Fibroblast of lung (primary cell): Measurements from ENCODE around the gene PRKCH. TPM values are rescaled to one million over a fixed set of nuclear protein-coding genes. Genes with fewer than 3 reads are reported as not detected.

Experiments used
- DNase-seq, 2 donors: peaks; one replicate each; pipeline versions ENCODE4 v3.0.0 to v3.0.0-alpha.2; 2010; ENCODE audit warnings: low read depth in 2 of 2
- H2AFZ ChIP-seq: 2 replicates; pipeline ENCODE4 v1.5.1; 2012; ENCODE audit warnings: low read length, control low read depth, inconsistent platforms
- H3K27ac ChIP-seq: 2 replicates; pipeline ENCODE4 v1.5.1; 2011; ENCODE audit warnings: low read length, control low read depth; ENCODE audit not compliant: insufficient read depth
- H3K27me3 ChIP-seq: 2 replicates; pipeline ENCODE4 v1.5.1; 2011; ENCODE audit warnings: mild to moderate bottlenecking, low read length; ENCODE audit not compliant: control insufficient read depth, insufficient read depth
- H3K36me3 ChIP-seq: 2 replicates; pipeline ENCODE4 v1.5.1; 2011; ENCODE audit warnings: low read length; ENCODE audit not compliant: control insufficient read depth, insufficient read depth
- H3K4me1 ChIP-seq: 2 replicates; pipeline ENCODE4 v1.5.1; 2011; ENCODE audit warnings: low read length; ENCODE audit not compliant: control insufficient read depth, insufficient read depth; ENCODE audit errors: extremely low read depth
- H3K4me2 ChIP-seq: 2 replicates; pipeline ENCODE4 v1.5.1; 2011; ENCODE audit warnings: low read length, control low read depth; ENCODE audit not compliant: insufficient read depth; ENCODE audit errors: extremely low read depth
- H3K4me3 ChIP-seq, 4 experiments: fragments of 200-600 bp in 1 of 4; sonication (generic) in 1 of 4; replicated peaks in 1 of 4; 2 replicates each; pipeline ENCODE4 v1.5.1; 2011 to 2016; ENCODE audit warnings: low read length in 4 of 4, low read depth in 3 of 4, mild to moderate bottlenecking in 3 of 4, control low read depth in 2 of 4, inconsistent platforms in 1 of 4, mixed read lengths in 1 of 4; ENCODE audit not compliant: insufficient read depth in 1 of 4; ENCODE audit errors: control extremely low read depth in 1 of 4
- H3K79me2 ChIP-seq: 2 replicates; pipeline ENCODE4 v1.5.1; 2012; ENCODE audit warnings: mild to moderate bottlenecking, low read length, inconsistent platforms; ENCODE audit not compliant: control insufficient read depth, insufficient read depth
- H3K9ac ChIP-seq: 2 replicates; pipeline ENCODE4 v1.5.1; 2011; ENCODE audit warnings: mild to moderate bottlenecking, low read length, control low read depth; ENCODE audit not compliant: insufficient read depth
- H3K9me3 ChIP-seq: 2 replicates; pipeline ENCODE4 v1.5.1; 2012; ENCODE audit warnings: low read depth, low read length; ENCODE audit not compliant: control insufficient read depth, insufficient read depth
- H4K20me1 ChIP-seq: 2 replicates; pipeline ENCODE4 v1.5.1; 2011; ENCODE audit warnings: low read length; ENCODE audit not compliant: control insufficient read depth, insufficient read depth; ENCODE audit errors: extremely low read depth
- EZH2 ChIP-seq: IDR thresholded peaks from 2 replicates; pipeline ENCODE4 v1.5.1; 2012; ENCODE audit warnings: low read length, control low read depth, mild to moderate bottlenecking; ENCODE audit errors: missing control alignments
- polyA plus RNA-seq, 2 donors: library from polyadenylated mRNA; depleted of rRNA in 1 of 2; stranded (reverse) in 1 of 2; unstranded in 1 of 2; fragments of >200 nt; gene quantifications; 2 replicates each; pipeline ENCODE4 v1.2.1, GENCODE V29; 2011 to 2012; ENCODE audit warnings: missing spikeins in 1 of 2
- total RNA-seq: library from RNA; depleted of rRNA; stranded (reverse); fragments of >200 nt; gene quantifications from 2 replicates; pipeline ENCODE4 v1.2.1, GENCODE V29; 2014
- TF ChIP-seq, protein P1 (sequence below), 2 donors: IDR thresholded peaks in 1 of 2; conservative IDR thresholded peaks in 1 of 2; 1 replicate in 1 of 2; 2 replicates in 1 of 2; pipeline ENCODE4 v1.5.1; 2011 to 2012; ENCODE audit warnings: low read length in 2 of 2, control low read depth in 1 of 2, inconsistent platforms in 1 of 2, low read depth in 1 of 2, mild to moderate bottlenecking in 1 of 2

Gene PRKCH
- total and polyA plus RNA-seq, 2 donors (not counting 1 experiment from before 2014, with no cell fraction given) = 2.9 to 5.4 TPM

DNA sequence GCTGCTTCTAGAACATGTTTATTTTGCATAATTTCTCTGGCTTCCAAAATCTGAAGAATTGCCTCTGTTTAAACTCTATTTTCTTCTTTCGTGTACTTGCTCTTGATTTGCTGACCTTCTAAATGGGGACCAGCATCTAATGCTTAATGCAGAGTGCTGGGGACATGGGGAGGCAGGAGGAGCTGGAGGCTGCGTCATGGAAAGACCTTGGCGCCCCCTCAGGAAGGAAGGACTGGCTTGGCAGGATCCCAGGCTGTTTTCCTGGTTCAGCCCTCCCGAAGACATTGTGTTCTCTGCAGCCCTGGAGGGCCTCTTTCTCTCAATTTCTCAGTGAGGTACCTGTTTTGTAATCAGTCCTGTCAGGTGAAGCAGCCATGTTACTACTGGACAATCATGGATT, 5.5 kb downstream of the PRKCH start:
- Histone ChIP-seq H3K36me3 (no peaks in the 10 kb centered on the region), H3K4me2 (no peak overlapping the region), H3K4me1 (no peaks in the 10 kb centered on the region), H3K27me3 (peaks cover 14% of the 10 kb centered on the region), H2AFZ (no peak overlapping the region), H3K9ac (no peak overlapping the region), H3K79me2 (no peaks in the 10 kb centered on the region), H3K9me3 (no peaks in the 10 kb centered on the region), H3K4me3 (no peak overlapping the region), H4K20me1 (no peaks in the 10 kb centered on the region), H3K27ac (no peak overlapping the region)
- peak in 1 of 2 donors; percentile 15 for DNase-seq
- no peak for TF ChIP-seq EZH2
- TF ChIP-seq, protein P1, sequence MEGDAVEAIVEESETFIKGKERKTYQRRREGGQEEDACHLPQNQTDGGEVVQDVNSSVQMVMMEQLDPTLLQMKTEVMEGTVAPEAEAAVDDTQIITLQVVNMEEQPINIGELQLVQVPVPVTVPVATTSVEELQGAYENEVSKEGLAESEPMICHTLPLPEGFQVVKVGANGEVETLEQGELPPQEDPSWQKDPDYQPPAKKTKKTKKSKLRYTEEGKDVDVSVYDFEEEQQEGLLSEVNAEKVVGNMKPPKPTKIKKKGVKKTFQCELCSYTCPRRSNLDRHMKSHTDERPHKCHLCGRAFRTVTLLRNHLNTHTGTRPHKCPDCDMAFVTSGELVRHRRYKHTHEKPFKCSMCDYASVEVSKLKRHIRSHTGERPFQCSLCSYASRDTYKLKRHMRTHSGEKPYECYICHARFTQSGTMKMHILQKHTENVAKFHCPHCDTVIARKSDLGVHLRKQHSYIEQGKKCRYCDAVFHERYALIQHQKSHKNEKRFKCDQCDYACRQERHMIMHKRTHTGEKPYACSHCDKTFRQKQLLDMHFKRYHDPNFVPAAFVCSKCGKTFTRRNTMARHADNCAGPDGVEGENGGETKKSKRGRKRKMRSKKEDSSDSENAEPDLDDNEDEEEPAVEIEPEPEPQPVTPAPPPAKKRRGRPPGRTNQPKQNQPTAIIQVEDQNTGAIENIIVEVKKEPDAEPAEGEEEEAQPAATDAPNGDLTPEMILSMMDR (conservative IDR thresholded peaks at IDR 0.05 in 1 of 2, IDR thresholded peaks at IDR 0.05 in 1 of 2; ENCODE audit: low read depth in 1 of 2, low read length in 2 of 2) = no peak

DNA sequence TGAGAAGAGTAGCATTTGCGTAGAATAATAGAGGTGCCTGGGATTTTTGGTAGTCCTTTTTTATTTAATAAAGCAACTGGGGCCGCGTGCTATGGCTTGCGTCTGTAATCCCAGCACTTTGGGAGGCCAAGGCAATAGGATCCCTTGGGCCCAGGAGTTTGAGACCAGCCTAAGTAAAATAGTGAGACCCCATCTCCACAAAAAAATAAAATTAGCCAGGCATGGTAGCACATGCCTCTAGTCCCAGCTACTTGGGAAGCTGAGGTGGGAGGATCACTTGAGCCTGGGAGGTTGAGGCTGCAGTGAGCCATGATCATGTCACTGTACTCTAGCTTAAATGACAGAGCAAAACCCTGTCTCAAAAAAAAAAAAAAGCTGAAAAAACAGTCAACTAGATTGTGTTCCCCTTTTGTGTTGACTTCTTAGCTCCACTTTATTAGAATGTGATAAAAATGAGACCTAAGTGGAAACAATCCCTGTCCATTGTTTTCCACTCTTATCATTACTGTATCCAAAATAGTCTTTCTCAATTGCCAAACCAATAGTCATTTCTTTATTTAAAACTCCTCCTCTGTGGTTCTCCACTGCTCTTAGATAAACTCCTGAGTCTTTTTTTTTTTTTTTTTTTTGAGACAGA, 7.4 kb downstream of the PRKCH start:
- Histone ChIP-seq H3K36me3 (no peaks in the 10 kb centered on the region), H3K4me1 (no peaks in the 10 kb centered on the region), H3K9ac (no peak overlapping the region), H4K20me1 (no peaks in the 10 kb centered on the region), H2AFZ (no peak overlapping the region), H3K79me2 (no peaks in the 10 kb centered on the region), H3K27ac (no peak overlapping the region), H3K4me2 (no peak overlapping the region), H3K27me3 (peaks cover under 1% of the 10 kb centered on the region), H3K9me3 (no peaks in the 10 kb centered on the region), H3K4me3 (no peak overlapping the region)
- no peak for DNase-seq
- TF ChIP-seq, protein P1 (conservative IDR thresholded peaks at IDR 0.05 in 1 of 2, IDR thresholded peaks at IDR 0.05 in 1 of 2; ENCODE audit: low read depth in 1 of 2, low read length in 2 of 2) = no peak
- no peak for TF ChIP-seq EZH2

DNA sequence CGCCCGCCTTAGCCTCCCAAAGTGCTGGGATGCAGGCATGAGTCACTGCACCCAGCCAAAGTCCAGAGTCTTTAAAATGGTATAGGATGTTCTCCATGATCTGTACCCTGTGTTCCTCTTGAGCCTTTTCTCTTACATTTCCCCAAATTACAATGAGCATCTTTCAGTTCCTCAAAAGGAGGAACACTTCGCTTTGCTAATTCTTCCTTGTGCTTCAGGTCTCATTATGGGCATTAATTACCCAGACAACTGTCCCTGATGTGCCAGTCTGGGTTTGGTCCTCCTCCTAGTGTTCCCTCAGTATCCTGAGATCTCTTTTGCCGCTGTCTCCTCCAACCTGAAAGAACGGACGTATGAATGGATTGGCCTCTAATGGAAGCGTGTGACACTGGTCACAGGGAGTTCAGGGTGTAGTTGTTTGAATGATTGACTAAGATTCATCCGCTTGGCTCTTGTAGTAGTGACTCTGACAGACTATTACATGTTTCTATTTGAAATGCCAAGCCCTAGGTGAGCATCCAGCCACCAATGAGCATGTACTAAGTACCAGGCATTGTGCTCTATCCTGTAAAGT, 8.2 kb downstream of the PRKCH start:
- Histone ChIP-seq H3K36me3 (no peaks in the 10 kb centered on the region), H3K79me2 (no peaks in the 10 kb centered on the region), H3K9ac (no peak overlapping the region), H3K27me3 (peaks cover 6% of the 10 kb centered on the region), H3K4me2 (no peak overlapping the region), H3K4me1 (no peaks in the 10 kb centered on the region), H3K9me3 (no peaks in the 10 kb centered on the region), H3K27ac (no peak overlapping the region), H4K20me1 (no peaks in the 10 kb centered on the region), H2AFZ (no peak overlapping the region), H3K4me3 (no peak overlapping the region)
- no peak for DNase-seq
- TF ChIP-seq, protein P1 (conservative IDR thresholded peaks at IDR 0.05 in 1 of 2, IDR thresholded peaks at IDR 0.05 in 1 of 2; ENCODE audit: low read depth in 1 of 2, low read length in 2 of 2) = no peak
- TF ChIP-seq EZH2 = no peak
